GM18858 (cell line): ENCODE data around the gene MGMT.

Experiments used
- ATAC-seq: cut with Tn5 transposase; IDR thresholded peaks from one replicate; pipeline ENCODE4 v1.9.1; 2021; ENCODE audit not compliant: unreplicated experiment

MGMT gene

GRCh38 chr10:129768437-129769355, 301.7 kb downstream of the MGMT start:
- ATAC-seq: no peak

DNA sequence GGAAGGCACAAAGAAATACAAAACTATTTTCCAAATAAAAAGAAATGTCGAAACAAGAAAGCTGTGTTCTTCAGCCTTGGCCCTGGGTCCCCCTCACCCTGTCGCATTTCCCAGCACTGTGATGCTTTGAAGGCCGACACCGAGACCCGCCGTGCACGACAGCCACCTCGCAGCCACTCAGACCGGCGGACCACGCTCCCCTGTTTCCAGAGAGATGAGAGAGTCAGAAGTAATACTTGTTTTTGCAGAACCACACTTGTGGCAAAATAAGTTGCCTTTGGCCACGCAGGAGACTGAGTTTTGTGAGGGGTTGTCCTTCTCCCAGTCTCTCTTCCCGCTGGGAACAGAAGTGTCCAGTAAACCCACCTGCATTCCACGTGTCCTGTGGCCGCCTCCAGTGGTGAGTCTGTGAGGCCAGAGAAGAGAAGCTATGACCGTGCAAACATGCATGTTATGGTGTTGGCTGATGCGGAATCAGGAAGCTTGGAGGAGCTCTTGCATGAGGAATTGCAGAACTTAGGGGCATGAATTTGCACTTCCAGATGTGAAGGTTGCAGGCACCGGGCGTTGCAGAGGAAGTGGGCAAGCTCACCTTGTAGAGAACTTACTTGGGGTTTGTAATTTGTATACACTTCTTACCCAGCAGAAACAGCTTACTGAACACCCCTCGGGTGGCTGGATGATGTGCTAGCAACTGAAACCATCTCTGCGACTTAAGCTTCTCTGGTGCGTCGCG, 302.5 kb downstream of the MGMT start:
- ATAC-seq: no peak

DNA sequence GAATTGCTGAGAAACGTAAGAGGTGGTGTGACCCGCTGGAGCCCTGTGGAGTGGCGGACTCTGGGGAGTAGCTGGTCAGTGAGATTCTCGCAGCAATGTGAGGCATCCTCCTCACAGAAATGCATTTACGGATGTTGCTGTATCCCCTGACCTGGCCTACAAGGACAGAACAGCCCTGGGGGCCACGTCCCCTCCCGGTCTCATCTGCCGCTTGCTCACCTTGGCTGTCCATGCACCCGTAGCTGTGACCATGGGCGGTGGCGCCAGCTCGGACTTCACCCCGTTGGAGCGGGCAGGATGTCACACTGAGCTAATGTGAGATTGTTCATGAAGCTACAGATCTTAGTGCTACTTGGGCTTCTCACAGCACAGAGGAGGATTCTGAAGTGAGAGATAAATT, 303.2 kb downstream of the MGMT start:
- no peak for ATAC-seq

DNA sequence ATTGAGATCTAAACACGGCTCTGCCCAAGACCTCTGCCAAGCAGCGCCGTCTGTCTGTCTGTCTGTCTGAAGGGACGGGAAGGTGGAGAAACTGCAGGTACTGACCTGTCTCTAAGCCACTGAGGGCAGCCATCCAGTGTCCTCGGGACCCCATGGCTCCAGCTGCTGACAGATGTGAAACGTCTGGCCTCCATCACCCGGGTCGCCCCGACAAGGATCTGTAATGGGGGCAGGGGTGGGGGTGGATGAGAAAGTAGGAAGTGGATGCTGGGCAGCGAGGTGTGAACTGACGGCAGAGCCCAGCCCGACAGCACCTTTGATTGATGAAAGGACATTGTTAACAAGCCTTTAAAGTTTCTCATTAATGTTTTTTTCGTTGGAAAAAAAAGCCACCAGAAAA, 304.0 kb downstream of the MGMT start:
- no peak for ATAC-seq

- ATAC-seq: no peak
Observed at GRCh38 chr10:129771576-129771975, 304.5 kb downstream of the MGMT start.

DNA sequence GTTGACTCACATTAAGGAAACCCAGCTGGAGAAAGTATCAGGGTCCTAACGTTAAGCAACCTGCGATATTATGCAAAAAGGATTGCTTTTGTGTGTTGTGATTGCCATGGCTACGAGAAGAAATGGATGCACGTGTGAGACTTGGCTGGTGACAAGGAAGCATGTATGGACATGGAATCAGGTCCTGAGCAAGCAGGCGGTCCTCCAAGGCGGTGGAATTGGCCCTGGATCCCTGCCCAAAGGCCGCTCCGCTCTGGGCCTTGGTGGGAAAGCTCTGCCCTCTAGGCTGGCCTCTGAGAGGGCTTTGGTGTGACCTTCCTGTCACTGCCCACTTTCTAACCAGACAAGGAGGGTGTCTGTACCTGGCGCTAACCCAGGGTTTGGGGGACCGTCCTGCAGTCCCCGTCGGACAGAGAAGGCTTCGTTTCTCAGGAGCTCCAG, 305.0 kb downstream of the MGMT start:
- no peak for ATAC-seq

DNA sequence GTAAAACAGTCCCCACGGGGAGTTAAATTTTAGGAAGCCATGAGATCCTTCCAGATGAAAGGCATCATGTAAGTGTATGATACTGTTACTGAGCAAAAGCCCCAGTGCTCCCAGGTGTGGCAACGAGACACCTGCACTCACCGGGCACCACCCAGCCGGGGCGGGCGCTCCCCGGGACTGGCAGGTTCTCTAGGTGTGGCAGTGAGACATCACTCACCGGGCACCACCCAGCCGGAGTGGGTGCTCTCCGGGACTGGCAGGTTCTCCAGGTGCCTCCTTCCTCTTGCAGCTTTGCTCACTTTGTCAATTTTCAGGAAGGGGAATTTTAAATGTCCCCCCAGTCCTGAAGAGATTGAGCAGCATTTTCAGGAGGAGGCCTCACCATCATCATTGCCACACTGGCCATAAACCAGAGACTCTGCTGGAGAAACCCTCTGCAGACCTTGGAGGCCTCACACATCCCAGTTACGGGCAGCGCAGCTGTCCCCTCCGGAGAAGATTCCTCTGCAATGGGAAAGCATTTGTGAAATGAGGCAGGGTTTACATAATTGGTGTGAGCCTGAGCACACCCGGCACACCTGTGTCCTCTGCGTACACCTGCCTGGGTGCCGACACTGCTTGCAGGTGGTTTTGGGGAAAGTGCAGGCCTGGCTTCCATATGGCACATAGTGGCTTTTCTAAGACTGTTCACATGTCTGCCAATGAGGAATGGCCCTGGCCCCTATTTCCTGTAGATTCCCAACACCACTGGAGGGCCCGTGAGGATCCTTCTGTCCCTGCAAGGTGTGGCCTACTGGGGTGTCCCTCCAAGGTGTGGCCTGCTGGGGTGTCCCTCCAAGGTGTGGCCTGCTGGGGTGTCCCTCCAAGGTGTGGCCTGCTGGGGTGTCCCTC, 305.7 kb downstream of the MGMT start:
- no peak for ATAC-seq

- ATAC-seq: no peak
Observed at GRCh38 chr10:129773359-129773990, 306.4 kb downstream of the MGMT start.

DNA sequence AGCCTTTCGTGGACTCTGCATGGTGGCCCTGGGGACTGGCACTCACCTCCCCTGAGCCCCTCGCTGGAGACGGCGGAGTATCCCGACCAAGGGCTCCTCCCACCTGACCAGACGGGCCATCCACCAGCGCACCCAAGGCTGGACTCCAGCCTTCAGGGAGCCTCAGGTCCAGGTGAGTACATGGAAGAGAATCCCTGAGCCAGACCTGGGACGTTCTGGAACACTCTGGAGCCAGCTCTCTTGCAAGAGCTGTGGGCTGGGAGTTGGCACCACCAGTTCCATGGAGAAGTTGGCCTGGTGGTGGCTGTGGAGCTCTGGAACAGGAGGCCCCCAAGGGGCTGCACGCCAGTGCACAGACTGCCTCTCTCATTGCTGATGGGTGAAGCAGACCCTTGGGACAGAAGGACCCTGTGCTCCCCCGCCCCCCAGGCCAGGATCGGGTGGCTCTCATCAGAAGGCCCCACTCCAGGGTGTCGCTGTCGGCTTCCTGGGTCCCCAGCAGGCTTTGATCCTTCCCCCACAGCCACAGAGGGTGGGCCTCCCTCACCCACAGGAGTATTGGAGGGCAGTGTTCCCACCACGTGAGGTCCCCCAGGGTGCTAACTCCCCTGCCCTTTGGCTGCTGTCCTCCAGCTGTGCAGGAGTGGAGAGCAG, 307.2 kb downstream of the MGMT start:
- no peak for ATAC-seq

GRCh38 chr10:129774736-129775401, 307.8 kb downstream of the MGMT start:
- no peak for ATAC-seq

- ATAC-seq: no peak
Observed at GRCh38 chr10:129775681-129776080, 308.6 kb downstream of the MGMT start.

DNA sequence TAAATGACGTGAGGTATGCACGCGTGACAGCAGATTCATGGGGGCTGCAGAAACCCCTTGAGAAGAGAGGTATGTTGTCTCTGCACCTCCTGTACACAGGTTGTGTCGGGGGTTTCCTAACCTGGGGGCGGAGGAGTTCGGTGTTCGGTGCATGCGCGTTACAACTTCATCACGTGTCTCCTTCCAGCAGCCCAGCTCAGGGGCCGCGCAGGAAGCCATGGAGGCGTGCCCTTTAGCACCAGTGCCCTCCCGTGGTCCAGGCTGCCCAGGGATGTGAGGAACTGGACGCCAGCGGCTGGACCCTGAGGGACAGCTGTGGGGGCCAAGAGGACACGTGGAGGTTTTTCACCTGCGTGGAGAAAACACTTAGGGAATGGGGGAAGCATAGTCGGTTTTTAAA, 310.6 kb downstream of the MGMT start:
- ATAC-seq: no peak

- ATAC-seq: no peak
Observed at GRCh38 chr10:129778571-129778970, 311.5 kb downstream of the MGMT start.

DNA sequence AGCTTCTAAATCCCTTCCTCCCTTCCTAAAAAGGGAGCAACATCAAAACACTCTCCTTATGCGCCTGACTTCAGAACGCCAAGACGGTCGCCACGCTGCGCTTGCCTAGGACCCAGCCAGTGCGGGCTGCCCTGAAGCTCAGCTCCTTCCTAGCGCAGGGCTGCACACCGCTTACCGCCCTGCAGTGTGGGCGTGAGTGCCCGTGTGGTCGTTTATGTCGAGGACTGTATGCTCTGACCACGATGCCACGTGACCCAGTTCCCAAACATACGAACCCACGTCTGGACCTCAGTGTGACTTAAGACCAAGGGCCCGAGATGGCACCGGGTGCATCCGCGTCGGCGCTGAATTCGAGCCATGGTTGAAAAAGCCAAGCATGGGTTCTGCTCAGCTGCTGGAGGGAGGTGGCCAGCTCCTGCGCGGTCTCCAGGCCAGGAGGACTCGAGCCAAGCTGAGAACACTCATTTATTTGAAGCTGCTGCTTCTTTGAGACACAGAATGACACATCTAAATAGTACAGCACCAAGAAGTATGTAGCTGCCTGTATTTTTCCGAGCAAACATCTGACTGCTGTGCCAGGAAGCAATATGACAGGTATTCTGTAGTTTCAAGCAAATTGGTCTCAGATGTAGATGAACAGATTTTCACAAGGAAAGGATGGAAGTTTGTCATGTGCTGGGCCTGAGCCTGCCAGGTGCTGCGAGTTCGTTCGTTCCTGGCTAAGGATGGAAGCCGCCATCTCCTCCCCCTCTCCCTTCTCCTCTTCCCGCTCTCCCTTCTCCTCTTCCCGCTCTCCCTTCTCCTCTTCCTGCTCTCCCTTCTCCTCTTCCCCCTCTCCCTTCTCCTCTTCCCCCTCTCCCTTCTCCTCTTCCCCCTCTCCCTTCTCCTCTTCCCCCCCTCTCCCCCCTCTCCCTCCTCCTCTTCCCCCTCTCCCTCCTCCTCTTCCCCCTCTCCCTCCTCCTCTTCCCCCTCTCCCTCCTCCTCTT, 312.4 kb downstream of the MGMT start:
- no peak for ATAC-seq

DNA sequence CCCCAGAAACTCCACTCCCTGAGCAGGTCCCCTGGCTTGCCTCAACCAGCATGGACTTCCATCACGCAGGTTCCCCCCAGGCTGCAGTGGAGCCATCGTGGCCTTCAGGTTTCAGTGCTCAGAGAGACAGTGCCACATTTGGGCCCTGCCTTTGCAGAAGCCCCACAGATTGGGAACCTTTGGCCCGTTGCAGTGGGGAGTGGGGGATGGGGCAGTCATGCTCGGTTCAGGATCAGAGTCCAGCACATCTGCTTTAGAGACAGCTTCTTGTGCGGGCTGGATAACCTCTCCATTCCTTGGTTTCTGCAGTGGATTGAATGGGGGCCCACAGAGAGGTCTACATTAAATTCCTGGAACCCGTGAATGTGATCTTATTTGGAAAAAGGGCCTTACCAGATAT, 313.2 kb downstream of the MGMT start:
- no peak for ATAC-seq

- no peak for ATAC-seq
Observed at GRCh38 chr10:129780901-129781795, 314.1 kb downstream of the MGMT start.

- ATAC-seq: no peak
Observed at GRCh38 chr10:129784291-129784690, 317.2 kb downstream of the MGMT start.
